Mesodermal cell (in vitro differentiated cells): Measurements from ENCODE around the gene NEDD4L.

ENCODE experiments used
- H3K27ac ChIP-seq: 2 replicates; pipeline ENCODE4 v1.7.0; 2013; ENCODE audit warnings: mild to moderate bottlenecking, low read depth, low read length, moderate library complexity; ENCODE audit not compliant: severe bottlenecking
- H3K36me3 ChIP-seq: 2 replicates; pipeline ENCODE4 v1.7.1; 2013; ENCODE audit warnings: mild to moderate bottlenecking, low read length, moderate library complexity; ENCODE audit not compliant: control insufficient read depth, insufficient read depth
- H3K4me1 ChIP-seq: one replicate; pipeline ENCODE4 v1.7.1; 2013; ENCODE audit warnings: mild to moderate bottlenecking, low read length; ENCODE audit not compliant: insufficient read depth, control insufficient read depth, poor library complexity, severe bottlenecking
- H3K4me3 ChIP-seq: 2 replicates; pipeline ENCODE4 v1.7.0; 2013; ENCODE audit warnings: low read length, control low read depth, mild to moderate bottlenecking; ENCODE audit not compliant: insufficient read depth, poor library complexity, severe bottlenecking; ENCODE audit errors: extremely low read depth
- H3K9me3 ChIP-seq: 2 replicates; pipeline ENCODE4 v1.7.1; 2013; ENCODE audit warnings: mild to moderate bottlenecking, low read length, moderate library complexity; ENCODE audit not compliant: control insufficient read depth
- WGBS, 2 experiments: methylation state at CpG; one replicate each; pipeline ENCODE4 v1.1.5; 2013; ENCODE audit warnings: missing lambda C conversion rate in 2 of 2; ENCODE audit not compliant: insufficient coverage in 2 of 2; 5-methylcytosine and 5-hydroxymethylcytosine counted together

The NEDD4L gene

GRCh38 chr18:58252166-58252565, 208.1 kb downstream of the NEDD4L start:
- Histone ChIP-seq H3K36me3 (no peaks in the 10 kb centered on the region), H3K27ac (no peak overlapping the region), H3K4me3 (no peak overlapping the region), H3K4me1 (peaks cover 15% of the 10 kb centered on the region), H3K9me3 (no peaks in the 10 kb centered on the region)
- 60 to 72% methylated on average over 3 to 4 of the region's 6 CpGs for WGBS, 2 experiments

DNA sequence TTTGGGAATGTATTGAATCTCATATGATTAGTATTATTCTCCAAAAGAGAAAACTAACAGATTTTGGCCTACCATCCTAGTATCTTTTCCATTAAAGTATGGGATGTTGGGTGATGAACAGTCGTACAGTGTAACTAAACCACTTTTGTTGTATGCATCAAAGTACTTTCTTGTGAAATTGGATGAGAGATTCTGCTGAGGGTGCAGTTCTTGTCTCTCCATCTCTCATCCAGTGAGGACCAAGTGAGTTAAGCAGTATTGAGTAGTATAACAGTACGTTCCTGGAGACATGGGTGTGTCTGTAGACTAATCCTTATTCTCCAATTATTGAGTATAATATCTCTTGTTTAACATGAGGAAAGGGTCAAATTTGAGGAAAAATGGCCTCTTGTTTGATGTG, 209.3 kb downstream of the NEDD4L start:
- H3K4me3 ChIP-seq = no peak overlapping the region
- peaks cover 15% of the 10 kb centered on the region for H3K4me1 ChIP-seq
- H3K9me3 ChIP-seq = no peaks in the 10 kb centered on the region
- no peak overlapping the region for H3K27ac ChIP-seq
- no CpG with 5 or more reads among the region's 2 CpGs for WGBS, 2 experiments
- H3K36me3 ChIP-seq = no peaks in the 10 kb centered on the region

- Histone ChIP-seq H3K4me3 (no peak overlapping the region), H3K36me3 (no peaks in the 10 kb centered on the region), H3K27ac (no peak overlapping the region), H3K9me3 (no peaks in the 10 kb centered on the region), H3K4me1 (peaks cover 15% of the 10 kb centered on the region)
- no CpG with 5 or more reads among the region's 1 CpG for WGBS, 2 experiments
These were observed 209.8 kb downstream of the NEDD4L start for GRCh38 chr18:58253871-58254270.

DNA sequence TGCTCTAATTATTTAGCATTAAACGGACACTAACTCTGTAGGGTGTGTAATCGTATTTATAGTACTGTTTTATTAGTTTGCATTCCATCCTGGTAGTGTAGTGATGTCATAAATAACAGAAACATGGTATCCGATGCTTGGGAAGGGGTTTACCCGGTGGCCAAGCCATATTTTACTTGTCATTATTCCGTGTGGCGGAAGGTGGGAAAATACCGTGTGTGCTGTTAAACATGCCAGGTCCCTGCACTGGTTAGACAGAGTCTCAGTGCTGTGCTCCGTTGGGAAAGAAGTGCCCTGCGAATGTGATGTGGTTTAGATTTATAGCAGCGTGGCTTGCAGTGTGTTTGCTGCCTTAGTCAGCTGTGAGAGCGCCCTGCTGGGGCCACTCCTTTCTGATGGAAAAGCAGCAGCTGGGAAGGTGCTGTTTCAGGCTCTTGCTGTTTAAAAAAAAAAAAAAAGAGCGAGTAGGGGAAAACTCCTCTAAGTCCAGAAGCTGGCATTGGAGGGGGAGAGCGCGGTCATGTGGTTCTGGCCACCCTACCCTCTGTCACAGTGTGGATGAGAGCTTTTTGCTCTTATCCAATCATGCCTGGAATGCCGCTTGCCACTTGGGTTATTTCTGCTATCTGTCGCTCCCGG, 211.0 kb downstream of the NEDD4L start:
- peaks cover 15% of the 10 kb centered on the region for H3K4me1 ChIP-seq
- no peaks in the 10 kb centered on the region for H3K36me3 ChIP-seq
- H3K9me3 ChIP-seq = no peaks in the 10 kb centered on the region
- peak overlapping the region; percentile 51 for H3K27ac ChIP-seq
- WGBS, 2 experiments = 49 to 50% methylated on average over 13 to 14 of the region's 17 CpGs
- H3K4me3 ChIP-seq = no peak overlapping the region

DNA sequence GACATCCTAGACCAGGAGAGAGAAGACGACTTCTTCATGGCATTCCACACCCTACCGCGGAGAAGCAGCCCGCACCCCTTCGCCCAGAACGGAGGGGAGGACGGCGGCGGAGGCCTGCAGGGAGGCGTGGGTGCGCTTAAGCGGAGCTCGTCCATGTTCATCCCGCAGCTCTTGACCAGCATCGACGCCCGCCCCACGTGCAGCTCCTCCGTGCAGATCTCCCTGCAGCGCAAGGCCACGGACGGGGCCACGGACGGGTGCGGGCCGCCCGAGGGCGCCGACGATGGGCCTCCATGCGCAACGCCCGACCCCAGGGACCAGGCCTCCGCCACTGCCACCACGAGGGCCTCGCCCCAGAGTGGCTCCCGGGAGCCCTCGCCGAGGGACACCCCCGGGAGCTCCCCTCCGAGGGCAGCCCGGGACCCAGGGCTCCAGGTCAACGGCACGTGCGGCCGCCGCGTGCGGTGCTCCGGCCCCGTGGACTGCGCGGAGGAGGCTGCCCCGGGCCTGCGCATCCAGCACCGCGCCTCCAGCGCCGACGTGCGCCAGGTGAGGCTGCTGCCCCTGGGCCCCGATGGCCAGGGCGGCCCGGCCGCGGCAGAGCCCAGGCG, 211.8 kb downstream of the NEDD4L start:
- H3K9me3 ChIP-seq = no peaks in the 10 kb centered on the region
- H3K4me3 ChIP-seq = no peak overlapping the region
- no peak overlapping the region for H3K27ac ChIP-seq
- 91 to 96% methylated on average over 29 to 67 of the region's 67 CpGs for WGBS, 2 experiments
- H3K36me3 ChIP-seq = no peaks in the 10 kb centered on the region
- H3K4me1 ChIP-seq = peaks cover 15% of the 10 kb centered on the region

DNA sequence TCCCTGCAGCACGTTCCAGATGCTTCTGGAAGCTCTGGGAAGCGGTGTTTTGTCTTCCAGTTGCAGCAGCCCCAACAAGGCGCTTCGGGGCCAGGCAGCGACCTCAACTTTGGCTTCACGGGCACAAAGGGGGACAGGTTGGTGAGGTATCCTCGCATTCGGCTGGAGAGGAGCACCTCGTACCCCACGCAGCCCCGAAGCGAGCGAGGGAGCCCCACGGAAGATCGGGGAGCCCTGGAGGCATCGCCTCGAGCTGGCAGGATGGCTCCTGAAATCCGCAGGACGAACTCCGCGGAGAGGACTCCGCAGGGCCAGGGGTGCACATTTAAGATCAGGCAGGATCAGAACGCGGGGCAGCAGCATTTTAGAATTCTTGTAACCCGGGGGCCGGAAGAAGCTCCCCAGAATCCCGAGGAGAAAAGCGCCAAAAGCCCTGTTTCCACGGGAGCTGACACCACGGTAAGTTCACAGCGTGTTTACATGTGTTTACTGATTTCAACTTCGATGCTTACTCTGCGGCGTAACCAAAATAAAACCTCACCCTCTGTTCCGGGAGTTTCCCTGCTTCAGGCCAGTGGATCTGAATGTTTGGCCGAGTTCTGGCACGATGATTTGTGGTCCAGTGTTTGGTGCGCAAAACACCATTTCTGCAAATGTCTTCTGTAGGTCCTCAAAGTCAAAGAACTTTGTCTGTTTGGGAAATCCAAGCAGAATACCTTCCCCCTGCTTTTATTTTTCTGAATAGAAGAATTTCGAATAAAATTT, 212.5 kb downstream of the NEDD4L start:
- no peak overlapping the region for H3K4me3 ChIP-seq
- H3K9me3 ChIP-seq = no peaks in the 10 kb centered on the region
- H3K36me3 ChIP-seq = no peaks in the 10 kb centered on the region
- peaks cover 15% of the 10 kb centered on the region for H3K4me1 ChIP-seq
- 98% methylated on average over 28 to 37 of the region's 39 CpGs for WGBS, 2 experiments
- H3K27ac ChIP-seq = no peak overlapping the region

- peaks cover 15% of the 10 kb centered on the region for H3K4me1 ChIP-seq
- no peak overlapping the region for H3K27ac ChIP-seq
- no peak overlapping the region for H3K4me3 ChIP-seq
- no peaks in the 10 kb centered on the region for H3K36me3 ChIP-seq
- WGBS, 2 experiments = 90 to 91% methylated on average over 7 to 9 of the region's 9 CpGs
- H3K9me3 ChIP-seq = no peaks in the 10 kb centered on the region
These were observed 213.4 kb downstream of the NEDD4L start for GRCh38 chr18:58257461-58257860.

DNA sequence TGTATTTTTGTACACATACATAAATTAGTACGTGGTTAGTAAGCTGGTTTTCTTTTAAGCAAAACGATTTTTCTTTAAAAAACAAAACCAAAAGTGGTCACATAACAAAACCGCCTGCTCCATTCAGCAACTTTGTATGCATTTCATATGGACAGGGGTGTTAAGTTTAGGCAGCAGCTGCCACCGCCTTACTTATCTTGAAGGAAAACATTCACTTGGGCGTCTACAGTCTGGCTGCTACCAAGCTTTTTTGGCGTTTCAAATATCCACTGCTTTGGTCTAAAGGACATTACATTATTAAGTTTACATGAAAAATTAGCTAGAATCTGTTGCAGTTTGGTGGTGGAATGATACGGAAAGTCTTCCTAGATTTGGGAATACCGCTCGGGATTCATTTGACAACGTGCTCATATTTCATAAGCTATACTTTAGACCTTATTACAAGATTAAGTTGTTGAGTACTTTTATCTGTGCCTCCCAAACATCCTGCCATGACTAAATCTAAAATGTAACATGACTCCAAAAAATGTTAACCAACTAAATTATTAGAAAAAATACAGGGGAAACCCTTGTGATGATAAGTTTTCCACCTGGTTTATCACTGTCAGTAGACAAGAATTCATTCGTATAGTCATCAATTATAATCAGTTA, 214.8 kb downstream of the NEDD4L start:
- Histone ChIP-seq H3K9me3 (no peaks in the 10 kb centered on the region), H3K4me1 (peaks cover 17% of the 10 kb centered on the region), H3K27ac (no peak overlapping the region), H3K4me3 (no peak overlapping the region), H3K36me3 (no peaks in the 10 kb centered on the region)
- 95 to 100% methylated on average over 3 to 4 of the region's 11 CpGs for WGBS, 2 experiments

DNA sequence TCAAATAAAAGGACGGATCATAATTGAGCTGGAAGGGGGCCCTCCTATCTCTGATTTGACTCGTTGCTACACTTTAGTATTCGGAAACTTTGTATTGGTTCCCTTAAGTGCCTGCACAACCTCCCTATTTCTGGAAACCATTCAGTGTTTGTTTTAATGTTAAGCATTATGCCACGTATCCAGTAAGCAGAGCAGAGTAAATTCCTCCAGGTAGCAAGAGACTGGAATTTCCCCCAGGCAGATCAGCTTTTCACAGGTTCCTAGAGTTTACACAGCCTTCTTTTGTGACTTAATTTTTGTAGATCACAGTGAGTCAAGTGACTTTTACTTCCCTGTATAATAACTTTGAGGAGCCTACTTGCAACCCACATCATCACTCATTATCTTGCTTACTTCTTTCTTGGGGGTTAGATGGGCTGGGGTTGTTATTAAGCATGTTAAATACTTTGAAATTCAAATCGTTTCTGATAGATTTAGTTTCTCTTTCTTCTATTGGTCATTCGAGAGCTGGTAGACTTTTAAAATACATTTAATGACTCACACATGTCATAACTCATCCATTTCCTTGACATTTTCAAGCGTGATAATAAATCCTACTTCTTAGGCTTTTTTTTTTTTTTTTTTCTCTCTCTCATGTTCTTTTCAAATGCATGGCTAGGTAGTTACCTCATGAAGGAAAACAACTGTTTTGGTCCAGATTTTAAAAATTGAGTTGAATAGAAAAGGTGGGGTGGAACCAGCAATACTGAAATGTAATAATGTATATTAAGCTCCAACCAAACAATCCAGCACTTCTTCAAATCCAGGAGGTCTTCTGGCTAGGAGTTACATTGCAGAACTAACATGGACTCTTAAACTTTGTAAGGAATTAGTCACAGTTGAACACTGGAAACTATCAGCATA, 219.3 kb downstream of the NEDD4L start:
- no peaks in the 10 kb centered on the region for H3K9me3 ChIP-seq
- no peak overlapping the region for H3K4me3 ChIP-seq
- H3K36me3 ChIP-seq = no peaks in the 10 kb centered on the region
- H3K4me1 ChIP-seq = peaks cover 8% of the 10 kb centered on the region
- H3K27ac ChIP-seq = no peak overlapping the region
- WGBS, 2 experiments = 85 to 89% methylated on average over 2 to 3 of the region's 7 CpGs

- Histone ChIP-seq H3K36me3 (no peaks in the 10 kb centered on the region), H3K27ac (no peak overlapping the region), H3K4me3 (no peak overlapping the region), H3K4me1 (peaks cover 16% of the 10 kb centered on the region), H3K9me3 (no peaks in the 10 kb centered on the region)
- WGBS, 2 experiments = 94 to 96% methylated on average over 3 to 5 of the region's 5 CpGs
These were observed 220.0 kb downstream of the NEDD4L start for GRCh38 chr18:58264075-58264474.
